EL (cell line): ENCODE results near the gene GTPBP3.
"Not testable (repeated sequence)": the region's sequence is repeated elsewhere in the genome, so short reads cannot be mapped to it uniquely, and the experiment has no call there.

ENCODE experiments used
- DNase-seq: peaks from one replicate; pipeline ENCODE4 v3.0.0-alpha.2; 2016

GTPBP3 gene

DNA sequence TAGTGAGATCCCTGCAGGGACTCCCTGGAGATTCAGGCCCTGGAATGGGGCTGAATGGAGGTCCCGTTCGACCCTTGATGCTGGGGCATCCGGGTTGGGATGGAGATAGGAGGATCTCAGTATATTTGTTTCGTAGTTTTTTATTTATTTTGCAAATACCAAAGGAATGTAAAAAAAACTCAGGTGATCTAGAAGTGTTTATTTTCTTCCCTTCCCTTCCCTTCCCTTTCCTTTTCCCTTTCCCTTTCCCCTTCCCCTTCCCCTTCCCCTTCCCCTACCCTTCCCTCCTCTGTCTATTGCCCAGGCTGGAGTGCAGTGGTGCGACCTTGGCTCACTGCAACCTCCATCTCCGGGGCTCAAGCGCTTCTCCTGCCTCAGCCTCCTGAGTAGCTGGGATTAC lies 4.5 kb downstream of the GTPBP3 start:
- no peak for DNase-seq

DNA sequence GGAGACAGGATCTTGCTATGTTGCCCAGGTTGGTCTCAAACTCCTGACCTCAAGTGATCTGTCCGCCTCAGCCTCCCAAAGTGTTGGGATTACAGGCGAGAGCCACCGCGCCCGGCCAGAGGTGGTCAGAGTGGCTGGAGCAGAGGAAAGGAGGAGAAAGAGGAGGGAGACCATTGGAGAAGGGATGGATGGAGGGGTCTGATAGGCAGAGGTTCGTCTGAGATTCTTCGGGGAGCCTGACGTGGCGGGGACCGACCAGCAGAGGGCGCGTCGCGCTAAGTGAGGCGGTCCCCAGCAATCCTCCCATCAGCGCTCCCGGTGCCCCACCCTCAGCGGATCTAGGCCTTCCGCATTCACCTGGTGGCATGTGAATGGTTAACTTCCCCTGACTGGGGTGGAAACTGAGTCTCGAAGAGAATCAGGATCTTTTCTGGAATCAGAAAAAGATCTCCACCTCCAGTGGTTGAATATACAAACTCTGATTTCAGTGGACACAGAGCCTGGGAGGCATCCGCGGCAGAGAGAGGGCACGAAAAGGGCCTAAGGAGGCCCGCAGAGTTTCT lies 8.8 kb downstream of the GTPBP3 start:
- peak; percentile 57 for DNase-seq

DNA sequence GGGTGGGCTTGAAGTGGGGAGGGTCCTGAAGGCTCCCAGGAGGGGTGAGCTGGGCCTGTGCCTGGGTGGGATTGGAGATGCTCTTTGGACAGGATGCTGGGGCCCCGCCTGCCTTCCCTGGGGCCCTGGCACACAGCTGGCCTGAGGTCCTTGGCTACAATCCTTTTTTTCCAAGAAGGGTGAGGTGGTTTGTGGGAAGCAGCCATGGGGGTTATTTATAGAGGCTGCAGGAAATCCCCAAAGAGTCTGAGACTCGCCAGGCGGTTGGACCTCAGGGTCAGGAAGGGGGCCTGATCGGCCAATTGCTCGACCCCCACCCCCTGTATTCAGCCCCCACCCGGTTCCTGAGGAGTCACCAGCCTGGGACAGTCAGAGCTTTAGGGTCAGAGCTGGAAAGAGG lies 10.0 kb downstream of the GTPBP3 start:
- DNase-seq: no peak

DNA sequence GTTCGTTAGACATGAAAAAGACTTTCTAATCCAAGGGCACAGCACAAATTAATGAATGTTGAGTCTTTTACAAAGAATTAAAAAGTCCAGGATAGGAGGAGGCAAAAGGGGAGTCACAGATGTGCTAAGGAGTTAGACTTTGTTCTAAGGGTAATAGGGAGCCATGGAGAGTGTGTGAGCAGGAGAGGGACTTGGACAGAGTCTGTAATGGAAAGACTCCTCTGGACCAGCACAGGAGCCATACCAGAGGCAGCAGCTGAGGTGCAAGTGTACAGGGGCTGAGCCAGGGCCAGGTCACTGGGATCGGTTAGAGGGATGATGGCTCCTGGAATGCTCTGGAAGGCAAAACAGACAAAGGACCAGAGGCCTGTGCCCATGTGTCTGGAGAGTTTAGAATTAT lies 10.5 kb downstream of the GTPBP3 start:
- DNase-seq: no peak

DNA sequence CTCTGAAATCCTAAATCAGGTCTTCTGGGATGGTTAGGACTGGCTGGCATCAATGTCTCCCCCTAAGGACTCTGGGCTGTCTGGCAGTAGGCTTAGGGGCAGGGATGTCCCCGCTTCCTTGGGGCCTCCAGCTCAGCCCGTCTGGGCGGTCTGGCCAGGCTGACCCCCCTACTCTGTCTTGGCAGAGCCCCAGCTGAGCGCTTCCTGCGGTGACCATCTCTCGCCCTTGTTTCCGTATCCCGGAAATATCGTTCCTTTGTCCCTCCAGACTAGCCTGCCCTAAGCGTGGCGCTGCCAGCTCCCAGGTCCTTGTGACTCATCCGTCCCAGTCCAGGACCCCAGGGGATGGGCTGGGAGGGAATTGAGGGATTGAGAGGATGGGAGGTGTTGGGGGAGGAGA lies 11.3 kb downstream of the GTPBP3 start:
- peak; percentile 76 for DNase-seq

DNA sequence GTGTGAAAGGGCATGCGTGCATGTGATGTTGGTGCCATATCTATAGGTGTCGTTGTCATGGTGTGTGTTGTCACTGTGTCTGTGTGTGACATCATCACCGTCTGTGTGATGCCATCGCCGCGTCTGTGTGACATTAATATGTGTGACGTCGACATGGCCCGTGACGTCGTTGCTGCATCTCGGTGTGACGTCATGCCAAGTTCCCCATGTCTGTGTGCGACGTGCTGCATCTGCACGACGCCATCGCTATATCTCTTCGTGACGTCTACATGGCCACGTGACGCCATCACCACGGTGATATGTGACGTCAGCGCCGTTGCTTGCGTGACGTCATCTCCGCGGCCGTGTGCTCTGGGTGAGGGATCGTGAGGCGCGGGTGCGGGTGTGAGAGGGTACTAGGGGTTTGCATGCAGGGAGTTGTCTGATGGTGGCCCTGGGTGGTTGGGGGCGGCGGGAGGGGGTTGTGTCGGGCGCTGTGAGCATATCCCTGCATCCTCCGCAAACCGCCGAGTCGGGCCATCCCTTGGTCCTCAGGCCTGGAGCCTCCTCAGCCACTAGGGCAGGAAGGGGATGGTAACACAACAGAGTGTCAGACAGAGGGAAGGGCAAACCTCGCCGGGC lies 14.6 kb downstream of the GTPBP3 start:
- DNase-seq: no peak

DNA sequence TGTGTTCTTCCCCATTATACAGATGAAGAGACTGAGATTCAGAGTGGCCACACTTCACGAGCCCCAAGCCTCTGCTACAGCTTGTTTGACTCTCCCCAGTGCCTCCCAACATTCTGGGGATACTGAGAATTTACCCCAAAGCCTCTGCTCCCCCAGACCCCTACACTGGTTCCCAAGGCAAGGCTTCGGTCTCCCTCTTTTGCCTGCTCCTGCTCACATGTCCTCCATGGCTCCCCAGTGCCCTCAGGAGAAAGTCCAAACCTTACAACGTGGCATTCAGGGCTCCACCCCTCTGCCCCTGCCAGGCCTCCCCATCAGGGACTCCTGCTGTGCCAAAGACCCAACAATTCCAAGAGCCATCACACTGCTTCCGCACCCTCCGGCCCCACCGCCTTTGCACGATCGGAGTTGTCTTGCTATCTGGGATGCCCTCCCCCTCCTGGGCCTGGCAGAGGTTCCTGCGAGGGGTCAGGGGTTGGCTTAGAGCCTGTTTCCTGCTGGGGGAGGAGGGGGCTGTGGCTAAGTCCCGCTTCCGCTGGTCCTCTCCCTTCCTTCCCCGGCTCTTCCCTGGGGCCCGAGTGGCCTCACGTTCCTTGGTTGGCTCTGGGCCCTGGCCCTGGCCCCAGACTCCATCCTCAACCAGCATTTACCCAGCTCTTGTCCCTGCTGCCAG lies 15.4 kb downstream of the GTPBP3 start:
- no peak for DNase-seq

DNA sequence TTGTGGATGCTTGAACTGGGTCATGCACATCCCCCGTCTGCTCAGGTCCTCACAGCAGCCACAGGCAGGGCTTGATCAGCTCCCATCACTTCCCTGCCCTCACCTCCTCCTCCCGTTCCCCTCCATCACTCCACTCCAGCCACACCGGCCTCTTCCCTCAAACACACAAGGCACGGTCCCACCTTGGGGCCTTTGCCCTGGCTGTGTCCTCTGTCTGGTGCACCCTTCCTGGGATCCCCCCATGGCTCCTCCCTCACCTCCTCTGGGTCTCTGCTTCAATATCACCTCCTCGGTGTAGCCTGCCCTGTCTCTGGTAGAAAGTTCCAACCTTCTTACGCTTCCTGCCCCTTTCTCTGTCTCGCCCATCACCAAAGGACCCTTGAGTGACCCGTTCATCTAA lies 16.0 kb downstream of the GTPBP3 start:
- no peak for DNase-seq

DNA sequence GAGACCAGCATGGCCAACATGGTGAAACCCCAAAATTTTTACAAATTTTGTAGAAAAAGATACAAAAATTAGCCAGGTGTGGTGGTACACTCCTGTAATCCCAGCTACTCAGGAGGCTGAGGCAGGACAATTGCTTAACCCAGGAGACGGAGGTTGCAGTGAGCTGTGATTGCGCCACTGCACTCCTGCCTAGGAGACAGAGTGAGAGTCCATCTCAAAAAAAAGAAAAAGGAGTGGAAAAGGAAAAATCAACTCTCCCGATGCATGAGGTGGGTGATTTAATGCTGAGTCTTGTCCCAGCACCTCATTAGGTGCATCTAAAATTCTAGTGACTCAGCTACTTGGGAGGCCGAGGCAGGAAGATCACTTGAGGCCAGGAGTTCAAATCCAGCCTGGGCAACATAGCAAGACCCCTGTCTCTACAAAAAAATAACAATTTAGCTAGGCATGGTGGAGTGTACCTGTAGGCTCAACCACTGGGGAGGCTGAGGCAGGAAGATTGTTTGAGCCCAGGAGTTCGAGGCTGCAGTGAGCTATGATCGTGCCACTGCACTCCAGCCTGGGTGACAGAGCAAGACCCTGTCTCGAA lies 19.8 kb downstream of the GTPBP3 start:
- DNase-seq: no peak

DNA sequence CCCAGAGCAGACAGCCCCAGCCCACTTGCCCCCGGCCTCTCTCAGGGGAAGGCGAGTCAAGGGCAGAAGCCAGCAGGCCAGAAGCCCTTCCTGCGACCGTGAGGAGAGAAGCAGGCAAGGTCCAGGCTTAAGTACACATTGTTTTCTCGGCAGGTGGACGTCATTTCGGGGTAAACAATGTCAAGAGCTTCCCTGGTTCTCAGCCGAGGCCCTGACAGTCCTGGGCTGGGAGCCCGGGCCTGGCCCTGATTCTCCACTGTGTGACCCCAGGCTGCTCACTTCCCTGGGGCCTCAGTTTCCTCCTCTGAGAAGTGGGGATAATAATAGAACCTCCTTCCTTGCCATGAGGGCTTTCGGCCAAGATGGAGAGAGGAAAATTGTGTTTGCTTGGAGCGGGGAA lies 20.4 kb downstream of the GTPBP3 start:
- DNase-seq: no peak

DNA sequence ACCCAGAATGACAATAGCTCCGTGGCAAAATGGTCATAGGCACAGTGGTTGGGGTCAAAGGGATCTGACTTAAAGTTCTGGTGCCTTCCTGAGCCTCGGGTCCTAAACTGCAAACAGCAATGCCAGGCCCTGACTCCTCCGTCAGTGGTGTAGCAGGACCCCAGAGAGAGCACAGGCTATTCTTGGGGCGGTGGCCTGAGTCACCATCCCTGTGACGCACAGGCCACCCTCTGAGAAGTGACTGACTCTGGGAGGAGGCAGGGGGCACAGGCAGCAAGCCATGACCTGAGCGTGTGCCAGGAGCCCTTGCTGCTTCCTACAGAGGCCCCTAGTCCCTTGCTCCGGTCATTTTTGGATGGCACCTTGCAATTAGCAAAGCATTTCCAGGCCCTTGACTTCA lies 21.0 kb downstream of the GTPBP3 start:
- DNase-seq: peak; percentile 24

DNA sequence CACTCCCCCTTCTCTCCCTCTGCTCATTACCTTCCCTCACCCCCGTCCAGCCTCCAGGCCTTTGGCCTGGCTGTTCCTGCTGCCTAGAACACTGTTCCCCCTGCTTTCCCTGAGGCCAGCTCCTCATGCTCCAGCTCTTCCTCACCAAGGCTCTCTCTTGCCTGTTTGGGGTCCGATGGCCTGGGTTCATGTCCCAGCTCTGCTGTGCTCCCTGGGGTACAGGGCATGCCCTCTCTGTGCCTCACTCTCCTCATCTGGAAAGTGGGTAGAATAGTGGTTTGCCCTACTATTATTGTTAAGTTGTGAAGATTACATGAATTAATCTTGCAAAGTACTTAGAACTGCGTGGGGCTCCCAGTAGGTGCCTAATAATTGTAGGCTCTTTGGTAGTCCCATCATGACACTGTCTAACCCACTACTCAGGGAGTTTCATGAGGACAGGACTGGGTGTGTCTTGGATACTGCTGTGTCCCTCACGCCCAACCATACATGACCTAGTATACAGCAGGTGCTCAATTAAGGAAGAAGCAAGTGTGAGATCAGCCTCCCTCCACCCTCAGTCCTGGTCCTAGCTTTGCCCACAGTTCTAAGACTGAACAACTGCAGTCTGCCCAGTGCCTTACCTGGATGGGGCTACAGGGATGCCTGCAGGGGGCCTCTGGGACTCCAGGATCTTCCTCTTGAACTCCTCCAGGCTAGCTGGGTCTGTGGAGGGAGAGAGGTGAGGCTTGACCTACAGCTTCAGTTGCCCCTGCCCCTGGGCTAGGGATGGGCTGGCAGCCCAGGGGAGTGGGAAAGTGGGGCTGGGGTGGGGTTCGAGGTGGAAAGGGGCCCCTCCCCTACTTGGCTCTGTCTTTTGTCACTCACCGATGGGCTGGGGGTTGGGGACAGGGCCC lies 22.8 kb downstream of the GTPBP3 start:
- no peak for DNase-seq

DNA sequence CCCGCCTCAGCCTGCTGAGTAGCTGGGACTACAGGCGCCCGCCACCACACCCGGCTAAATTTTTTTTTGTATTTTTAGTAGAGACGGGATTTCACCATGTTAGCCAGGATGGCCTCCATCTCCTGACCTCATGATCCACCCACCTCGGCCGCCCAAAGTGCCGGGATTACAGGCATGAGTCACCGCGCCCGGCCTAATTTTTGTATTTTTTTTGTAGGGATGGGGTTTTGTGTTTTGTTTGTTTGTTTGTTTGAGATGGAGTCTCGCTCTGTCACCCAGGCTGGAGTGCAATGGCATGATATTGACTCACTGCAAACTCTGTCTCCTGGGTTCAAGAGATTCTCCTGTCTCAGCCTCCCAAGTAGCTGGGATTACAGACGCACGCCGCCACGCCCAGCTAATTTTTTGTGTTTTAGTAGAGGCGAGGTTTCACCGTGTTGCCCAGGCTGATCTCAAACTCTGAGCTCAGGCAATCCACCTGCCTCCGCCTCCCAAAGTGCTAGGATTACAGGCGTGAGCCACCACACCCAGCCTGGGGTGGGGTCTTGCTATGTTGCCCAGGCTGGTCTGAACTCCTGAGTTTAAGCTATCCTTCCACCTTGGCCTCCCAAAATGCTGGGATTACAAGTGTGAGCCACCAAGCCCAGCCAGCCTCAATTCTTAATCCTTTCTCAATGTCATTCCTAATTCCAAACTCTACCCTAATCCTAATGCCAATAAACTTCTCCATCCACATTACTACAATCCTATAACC lies 26.7 kb downstream of the GTPBP3 start:
- DNase-seq: not testable (repeated sequence)

DNA sequence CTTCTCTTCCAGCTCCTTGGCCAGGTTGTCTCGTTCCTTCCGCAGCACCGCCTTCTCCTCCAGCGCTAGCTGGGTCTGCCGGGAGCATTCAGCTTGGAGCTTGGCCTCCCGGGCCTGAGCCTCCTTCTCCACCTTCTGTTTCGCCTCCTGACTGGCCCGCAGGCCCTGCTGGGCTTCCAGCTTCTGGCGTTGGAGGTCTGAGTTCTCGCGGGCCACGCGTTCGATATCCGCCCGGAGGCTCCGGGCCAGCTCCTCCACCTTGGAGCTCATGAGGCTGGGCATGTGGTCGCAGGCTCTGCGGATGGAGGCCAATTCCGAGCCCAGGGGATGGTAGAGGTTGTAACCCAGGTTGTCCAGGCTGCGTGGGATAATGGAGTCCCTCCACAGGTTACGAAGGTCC lies 28.0 kb downstream of the GTPBP3 start:
- no peak for DNase-seq

DNA sequence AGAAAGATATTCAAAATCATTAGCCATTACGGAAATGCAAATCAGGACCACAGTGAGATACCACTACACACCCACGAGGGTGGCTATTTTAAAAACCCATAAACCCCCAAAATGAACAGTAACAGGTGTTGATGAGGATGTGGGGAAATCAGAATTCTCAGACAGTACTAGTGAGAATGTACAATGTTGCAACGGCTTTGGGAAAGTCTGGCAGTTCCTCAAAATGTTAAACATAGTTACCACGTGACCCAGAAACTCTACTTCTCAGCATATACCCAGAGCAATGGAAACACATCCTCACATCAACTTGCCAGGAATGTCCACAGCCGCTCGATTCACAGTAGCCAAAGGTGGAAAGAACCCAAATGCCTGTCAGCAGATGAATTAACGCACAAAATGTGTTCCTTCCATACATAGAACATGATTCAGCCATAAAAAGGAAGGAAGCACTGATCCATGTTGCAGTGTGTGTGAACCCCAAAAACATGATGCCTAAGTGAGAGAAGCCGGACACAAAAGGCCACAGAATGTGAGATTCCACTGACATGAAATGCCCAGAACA lies 32.8 kb downstream of the GTPBP3 start:
- DNase-seq: no peak

DNA sequence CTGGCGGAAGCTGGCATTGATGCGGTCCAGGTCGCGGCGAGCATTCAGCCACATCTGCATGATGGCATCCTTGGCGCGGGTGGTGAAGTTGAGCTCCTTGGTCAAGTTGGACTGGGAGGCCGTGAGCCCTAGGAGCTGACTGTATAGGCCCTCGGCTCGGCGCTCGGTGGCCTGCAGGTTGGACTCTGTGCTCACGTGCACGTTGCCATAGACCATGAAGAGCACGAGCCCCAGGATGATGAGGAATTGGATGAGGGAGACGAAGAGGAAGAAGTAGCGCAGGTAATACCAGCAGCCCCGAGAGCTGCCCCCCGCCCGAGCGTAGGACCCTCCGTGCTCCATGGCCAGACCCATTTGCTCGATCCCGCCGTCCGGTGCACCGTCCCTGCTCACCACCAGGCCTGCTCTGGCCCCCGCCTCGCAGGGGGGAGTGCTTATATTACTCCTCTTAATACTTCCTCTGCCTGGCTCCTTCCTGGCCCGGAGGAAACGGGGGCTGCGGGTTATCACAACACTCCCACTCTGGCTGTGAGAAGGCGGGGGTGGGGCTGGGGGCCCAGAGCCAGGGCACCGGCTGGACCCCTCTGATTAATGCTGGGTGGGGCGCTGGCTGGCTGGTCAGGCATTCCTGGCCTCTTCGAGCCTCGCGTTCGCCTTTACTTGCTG lies 39.7 kb downstream of the GTPBP3 start, which contains the start of gene PLVAP:
TSS of gene PLVAP (minus strand) at position 408 of the 666 bp plus-strand sequence. CDS start at position 354, 54 bp downstream.
- no peak for DNase-seq

DNA sequence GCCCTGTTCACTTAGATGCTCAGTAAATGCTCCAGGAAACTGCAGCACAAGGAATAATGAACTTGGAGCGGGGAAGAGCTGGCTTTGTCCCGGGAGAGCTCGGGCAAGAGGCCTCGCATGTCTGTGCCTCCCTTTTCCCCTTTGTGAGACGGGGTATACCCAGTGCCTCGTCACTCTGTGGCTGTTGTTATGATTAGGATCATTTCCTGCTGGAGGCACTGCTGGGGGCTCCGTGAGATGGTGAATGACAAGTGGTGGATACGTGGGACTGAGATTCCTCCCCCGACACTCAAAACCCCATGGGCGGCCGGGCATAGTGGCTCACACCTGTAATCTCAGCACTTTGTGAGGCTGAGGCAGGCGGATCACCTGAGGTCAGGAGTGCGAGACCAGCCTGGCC lies 40.9 kb downstream of the GTPBP3 start:
- DNase-seq: no peak

DNA sequence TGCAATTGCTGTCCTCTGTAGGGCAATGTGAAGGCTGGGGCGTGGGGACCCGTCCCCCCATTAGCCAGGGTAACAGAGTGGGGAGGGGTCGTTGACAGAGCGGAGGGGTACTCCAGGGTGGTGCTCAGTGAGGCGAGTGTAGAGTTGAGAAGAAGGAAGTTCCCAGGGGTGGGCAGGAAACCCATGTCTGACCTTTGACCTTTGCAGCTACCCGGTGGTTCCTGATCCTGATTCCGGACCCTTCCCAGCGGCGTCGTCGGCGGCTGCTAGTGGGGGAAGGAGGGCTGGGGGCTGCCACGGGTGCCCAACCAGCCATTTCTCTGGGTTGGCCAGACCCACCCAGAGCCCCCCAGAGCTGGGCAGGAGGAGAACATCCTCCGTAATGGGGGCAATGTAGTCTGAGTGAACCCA lies 41.9 kb downstream of the GTPBP3 start:
- no peak for DNase-seq

DNA sequence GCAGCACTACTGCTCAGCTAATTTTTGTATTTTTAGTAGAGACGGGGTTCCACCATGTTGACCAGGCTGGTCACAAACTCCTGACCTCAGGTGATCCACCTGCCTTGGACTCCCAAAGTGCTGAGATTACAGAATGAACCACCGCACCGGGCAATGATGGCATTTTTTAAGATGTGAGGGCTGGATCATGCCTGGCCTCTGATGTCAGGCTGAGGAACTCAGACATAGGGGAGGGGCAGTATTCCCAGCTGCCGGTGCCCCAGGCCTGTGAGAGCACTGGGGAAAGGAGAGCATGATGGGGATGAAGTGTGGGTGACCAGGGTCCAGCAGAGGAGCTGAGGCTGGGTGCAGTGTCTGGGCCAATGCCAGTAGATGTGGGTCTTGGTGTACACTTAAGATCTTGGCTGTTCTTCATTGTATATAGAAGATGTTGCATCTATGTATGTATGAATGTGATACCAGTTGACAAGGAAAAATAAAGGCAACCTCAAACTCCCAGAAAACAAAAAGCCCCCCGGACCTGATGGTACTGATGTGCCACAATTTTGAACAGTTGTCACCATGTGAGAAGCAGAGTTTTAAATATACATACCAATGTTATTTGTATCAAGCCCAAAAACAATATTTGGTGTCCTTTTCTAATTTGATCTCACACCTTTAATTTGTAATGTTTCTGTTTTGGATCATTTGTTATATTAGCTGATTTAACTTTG lies 43.2 kb downstream of the GTPBP3 start:
- DNase-seq: no peak

DNA sequence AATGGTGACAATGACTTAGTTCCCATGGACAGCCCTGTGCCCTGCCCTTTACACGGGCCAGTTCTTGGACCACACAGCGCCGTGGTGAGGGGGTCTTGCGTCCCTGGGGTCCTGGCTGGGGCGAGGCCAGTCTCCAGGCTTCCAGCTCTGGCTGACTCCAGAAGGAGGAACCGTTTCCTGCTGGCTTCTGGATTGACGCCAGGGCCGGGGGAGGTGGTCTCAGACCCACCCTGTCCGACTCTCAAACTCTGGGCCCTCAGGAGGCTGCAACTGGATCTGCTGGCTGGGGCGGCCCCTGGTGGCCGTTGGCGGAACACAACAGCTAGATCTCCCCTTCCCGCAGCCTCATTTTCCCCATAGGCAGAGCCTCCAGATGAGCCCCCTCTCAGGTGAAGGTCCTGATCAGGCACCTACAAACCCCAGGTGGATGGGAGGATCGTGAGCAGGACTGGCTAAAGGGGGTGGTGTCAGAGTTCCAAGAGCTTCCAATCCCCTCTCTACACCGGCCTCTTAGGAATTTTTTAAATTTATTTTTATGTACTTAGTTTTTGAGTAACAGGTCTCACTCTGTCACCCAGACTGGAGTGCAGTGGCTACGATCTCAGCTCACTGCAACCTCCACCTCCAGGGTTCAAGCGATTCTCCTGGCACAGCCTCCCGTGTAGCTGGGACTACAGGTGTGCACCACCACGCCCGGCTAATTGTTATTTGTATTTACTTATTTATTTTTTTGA lies 48.7 kb downstream of the GTPBP3 start:
- peak; percentile 56 for DNase-seq
